K562 (cell line): ENCODE results near the gene UPF2. TPM values are rescaled to one million over a fixed set of nuclear protein-coding genes. Genes with fewer than 3 reads are reported as not detected.
A peak's percentile ranks its signal among the peaks of the same experiment; 100 is the strongest.

Source experiments
- BACH1 ChIP-seq: fragments of 200-800 bp; sonication (Bioruptor generic); IDR thresholded peaks from 2 replicates; pipeline ENCODE4 v1.6.1; 2016; ENCODE audit warnings: missing genetic modification characterization, missing compliant biosample characterization
- BMI1 ChIP-seq: fragments of 150-350 bp; IDR thresholded peaks from 2 replicates; pipeline ENCODE4 v1.6.1; 2014; ENCODE audit warnings: low read length
- BRCA1 ChIP-seq, 2 experiments: fragments of 450-650 bp in 1 of 2; sonication (generic) in 1 of 2; formaldehyde crosslinking in 1 of 2; IDR thresholded peaks; 2 replicates each; pipeline versions ENCODE4 v1.5.0 to v1.6.1; 2017 to 2020; ENCODE audit warnings: mild to moderate bottlenecking in 1 of 2, missing genetic modification reagents in 1 of 2
- C11orf30 ChIP-seq: fragments of 450-650 bp; IDR thresholded peaks from 2 replicates; pipeline ENCODE4 v1.6.1; 2016; ENCODE audit warnings: low read depth, mild to moderate bottlenecking
- CBX2 ChIP-seq: fragments of 200-600 bp; sonication (generic); IDR thresholded peaks from one replicate; pipeline ENCODE4 v1.6.1; 2012; ENCODE audit warnings: mild to moderate bottlenecking, low read length, inconsistent platforms; ENCODE audit not compliant: insufficient read depth, poor library complexity, severe bottlenecking
- EGR1 ChIP-seq: fragments of 450-650 bp; conservative IDR thresholded peaks from 2 replicates; pipeline ENCODE4 v1.6.1; 2017; ENCODE audit warnings: mild to moderate bottlenecking
- ESRRB ChIP-seq: fragments of 250-450 bp; sonication (Bioruptor Pico); IDR thresholded peaks from 2 replicates; pipeline ENCODE4 v1.5.0; 2020; ENCODE audit warnings: mild to moderate bottlenecking, moderate library complexity, borderline replicate concordance
- HIVEP1 ChIP-seq: fragments of 250-450 bp; sonication (Bioruptor Pico); IDR thresholded peaks from 2 replicates; pipeline ENCODE4 v1.4.0; 2020; ENCODE audit warnings: mild to moderate bottlenecking
- KAT2B ChIP-seq: IDR thresholded peaks from one replicate; pipeline ENCODE4 v1.6.1; 2012; ENCODE audit warnings: low read depth, mild to moderate bottlenecking, control low read depth, inconsistent platforms, low read length, moderate library complexity
- MTA3 ChIP-seq: fragments of 450-650 bp; formaldehyde crosslinking; IDR thresholded peaks from 2 replicates; pipeline ENCODE4 v1.6.1; 2017; ENCODE audit warnings: mild to moderate bottlenecking, borderline replicate concordance
- MYBL2 ChIP-seq, 2 experiments: fragments of 450-650 bp in 1 of 2; sonication (generic) in 1 of 2; formaldehyde crosslinking in 1 of 2; IDR thresholded peaks; 2 replicates each; pipeline versions ENCODE4 v1.6.1 to v1.8.1; 2017 to 2022; ENCODE audit warnings: borderline replicate concordance in 1 of 2, inconsistent platforms in 1 of 2, low read depth in 1 of 2, mild to moderate bottlenecking in 1 of 2, missing genetic modification reagents in 1 of 2, moderate library complexity in 1 of 2
- NFRKB ChIP-seq: fragments of 450-650 bp; IDR thresholded peaks from 2 replicates; pipeline ENCODE4 v1.6.1; 2016; ENCODE audit warnings: low read depth
- PPARD ChIP-seq: fragments of 250-450 bp; sonication (Bioruptor Pico); IDR thresholded peaks from 2 replicates; pipeline ENCODE4 v1.8.0; 2022; ENCODE audit warnings: inconsistent platforms, mild to moderate bottlenecking, moderate library complexity
- SAP30 ChIP-seq: fragments of 200-600 bp; sonication (generic); IDR thresholded peaks from 2 replicates; pipeline ENCODE4 v1.6.1; 2012; ENCODE audit warnings: borderline replicate concordance, low read depth, mild to moderate bottlenecking, moderate library complexity, low read length, control low read depth, inconsistent platforms; ENCODE audit not compliant: insufficient read depth, poor library complexity, severe bottlenecking
- TARDBP ChIP-seq: fragments of 450-650 bp; IDR thresholded peaks from 2 replicates; pipeline ENCODE4 v1.6.1; 2016
- TCF7L2 ChIP-seq: fragments of 150-350 bp; IDR thresholded peaks from 2 replicates; pipeline ENCODE4 v1.6.1; 2016; ENCODE audit warnings: low read depth, mild to moderate bottlenecking, low read length, moderate library complexity
- TEAD2 ChIP-seq: fragments of 450-650 bp; IDR thresholded peaks from 2 replicates; pipeline ENCODE4 v1.6.1; 2016; ENCODE audit warnings: missing genetic modification characterization, control low read depth, missing compliant biosample characterization
- ZNF184 ChIP-seq: sonication (generic); formaldehyde crosslinking; IDR thresholded peaks from 2 replicates; pipeline ENCODE4 v1.5.0; 2020; ENCODE audit warnings: missing genetic modification reagents
- ZNF212 ChIP-seq: fragments of 450-650 bp; formaldehyde crosslinking; IDR thresholded peaks from 2 replicates; pipeline ENCODE4 v1.4.0; 2020; ENCODE audit warnings: mild to moderate bottlenecking
- ZNF316 ChIP-seq: fragments of 450-650 bp; IDR thresholded peaks from 2 replicates; pipeline ENCODE4 v1.6.1; 2016
- ZNF507 ChIP-seq: conservative IDR thresholded peaks from 2 replicates; pipeline ENCODE4 v1.6.1; 2017; ENCODE audit warnings: missing genetic modification characterization, missing compliant biosample characterization
- ZNF583 ChIP-seq: fragments of 250-450 bp; sonication (Bioruptor Pico); IDR thresholded peaks from 2 replicates; pipeline ENCODE4 v1.4.0; 2020
- polyA plus RNA-seq, 8 experiments: library from polyadenylated mRNA; depleted of rRNA in 4 of 8; stranded (reverse) in 5 of 8; unstranded in 3 of 8; fragments of >200 nt; fragmentation: Nextera tagmentation in 2 of 8; fragmentation: Illumina TruSeq in 1 of 8; extraction: Ambion mirVana in 2 of 8; extraction: Trizol in 1 of 8; gene quantifications; 2 replicates each; pipeline versions ENCODE4 v1.2.1 to v1.2.3, GENCODE V29; 2011 to 2014; ENCODE audit warnings: inconsistent platforms in 1 of 8, missing spikeins in 1 of 8
- total RNA-seq, 7 experiments: library from RNA; depleted of rRNA in 6 of 7; stranded (reverse); fragments of >200 nt in 6 of 7; fragmentation: Illumina TruSeq in 2 of 7; extraction: Trizol in 2 of 7; gene quantifications; 2 replicates each; pipeline versions ENCODE4 v1.2.1 to v1.2.3, GENCODE V29; 2011 to 2021; ENCODE audit warnings: low replicate concordance in 1 of 7
- TF ChIP-seq, protein P1 (sequence below): IDR thresholded peaks from 3 replicates; pipeline ENCODE4 v1.6.1; 2011; ENCODE audit warnings: borderline replicate concordance, mild to moderate bottlenecking; ENCODE audit not compliant: insufficient read length, insufficient read depth
- TF ChIP-seq, protein P2 (sequence below): fragments of 250-450 bp; sonication (Bioruptor Pico); IDR thresholded peaks from 2 replicates; pipeline ENCODE4 v1.9.0; 2021; ENCODE audit warnings: mild to moderate bottlenecking
- TF ChIP-seq, protein P3 (sequence below): fragments of 250-450 bp; sonication (Bioruptor Pico); IDR thresholded peaks from 2 replicates; pipeline ENCODE4 v1.5.1; 2021; ENCODE audit warnings: mild to moderate bottlenecking
- TF ChIP-seq, protein P4 (sequence below): sonication (generic); formaldehyde crosslinking; IDR thresholded peaks from 2 replicates; pipeline ENCODE4 v1.8.0; 2022; ENCODE audit warnings: missing genetic modification reagents, mild to moderate bottlenecking, moderate library complexity, borderline replicate concordance

Gene UPF2
- total and polyA plus RNA-seq, 9 of the 15 experiments (the other 6 are each of a cell fraction or from before 2014, with no cell fraction given), result 13.9 to 37.7 (median 23.7) TPM

DNA sequence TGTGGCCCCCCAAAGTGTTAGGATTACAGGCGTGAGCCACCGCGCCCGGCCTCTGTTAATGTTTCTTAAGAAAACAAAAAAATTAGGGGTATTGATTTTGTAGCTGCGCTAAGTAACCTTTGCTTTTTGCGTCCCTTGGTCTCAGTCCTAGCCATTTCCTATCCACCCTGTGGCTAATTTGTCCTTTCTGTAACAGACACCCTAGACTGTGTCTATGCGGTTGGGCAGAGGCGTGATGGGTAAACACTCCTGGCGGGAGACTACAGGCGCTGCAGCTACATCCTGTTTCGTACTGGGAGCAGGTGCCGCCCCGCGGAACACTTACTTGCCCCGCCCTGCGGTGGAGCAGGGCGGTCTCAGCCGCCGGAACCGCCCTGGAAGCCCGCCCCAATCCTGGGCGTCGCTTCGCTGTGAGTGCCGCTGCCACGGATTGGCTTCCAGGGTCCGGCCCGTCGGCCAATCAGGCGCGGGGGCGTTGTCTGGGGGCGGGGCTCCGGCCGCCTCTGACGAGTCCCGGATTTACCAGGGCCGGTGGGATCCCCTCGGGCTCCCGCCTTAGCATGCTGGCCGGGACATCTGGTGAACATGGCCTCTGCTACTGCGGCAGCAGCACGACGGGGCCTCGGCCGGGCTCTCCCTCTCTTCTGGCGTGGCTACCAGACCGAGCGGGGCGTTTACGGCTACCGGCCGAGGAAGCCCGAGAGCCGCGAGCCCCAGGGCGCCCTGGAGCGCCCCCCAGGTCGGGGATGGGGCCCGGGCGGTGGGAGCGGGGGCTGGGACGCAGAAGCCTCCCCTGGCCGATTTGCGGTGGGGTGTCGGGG lies 26.1 kb upstream of the UPF2 start, which contains the start of gene DHTKD1 (continued):
- TF ChIP-seq, protein P1, sequence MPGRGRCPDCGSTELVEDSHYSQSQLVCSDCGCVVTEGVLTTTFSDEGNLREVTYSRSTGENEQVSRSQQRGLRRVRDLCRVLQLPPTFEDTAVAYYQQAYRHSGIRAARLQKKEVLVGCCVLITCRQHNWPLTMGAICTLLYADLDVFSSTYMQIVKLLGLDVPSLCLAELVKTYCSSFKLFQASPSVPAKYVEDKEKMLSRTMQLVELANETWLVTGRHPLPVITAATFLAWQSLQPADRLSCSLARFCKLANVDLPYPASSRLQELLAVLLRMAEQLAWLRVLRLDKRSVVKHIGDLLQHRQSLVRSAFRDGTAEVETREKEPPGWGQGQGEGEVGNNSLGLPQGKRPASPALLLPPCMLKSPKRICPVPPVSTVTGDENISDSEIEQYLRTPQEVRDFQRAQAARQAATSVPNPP, result no peak
- TF ChIP-seq MYBL2 (IDR thresholded peaks at IDR 0.05; ENCODE audit: low read depth) (no peak), MYBL2 (CRISPR knock-in tag; IDR thresholded peaks at IDR 0.05; ENCODE audit: borderline replicate concordance) (no peak), MTA3 (peak; percentile 64; the same call in 1 of the 2 replicates), CBX2 (no peak), BMI1 (no peak), ESRRB (no peak), C11orf30 (no peak), ZNF583 (no peak), HIVEP1 (CRISPR knock-in tag) (no peak), BRCA1 (IDR thresholded peaks at IDR 0.05) (no peak), BRCA1 (CRISPR knock-in tag; IDR thresholded peaks at IDR 0.05) (no peak), KAT2B (no peak), ZNF316 (peak; percentile 91), TEAD2 (tag) (no peak), ZNF507 (tag) (no peak), EGR1 (peak; percentile 53), TARDBP (no peak), ZNF184 (CRISPR knock-in tag) (no peak), BACH1 (no peak), SAP30 (peak; percentile 73), TCF7L2 (no peak), ZNF212 (no peak), PPARD (no peak), NFRKB (no peak)
- TF ChIP-seq, protein P2, sequence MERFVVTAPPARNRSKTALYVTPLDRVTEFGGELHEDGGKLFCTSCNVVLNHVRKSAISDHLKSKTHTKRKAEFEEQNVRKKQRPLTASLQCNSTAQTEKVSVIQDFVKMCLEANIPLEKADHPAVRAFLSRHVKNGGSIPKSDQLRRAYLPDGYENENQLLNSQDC (CRISPR knock-in tag), result no peak
- TF ChIP-seq, protein P3, sequence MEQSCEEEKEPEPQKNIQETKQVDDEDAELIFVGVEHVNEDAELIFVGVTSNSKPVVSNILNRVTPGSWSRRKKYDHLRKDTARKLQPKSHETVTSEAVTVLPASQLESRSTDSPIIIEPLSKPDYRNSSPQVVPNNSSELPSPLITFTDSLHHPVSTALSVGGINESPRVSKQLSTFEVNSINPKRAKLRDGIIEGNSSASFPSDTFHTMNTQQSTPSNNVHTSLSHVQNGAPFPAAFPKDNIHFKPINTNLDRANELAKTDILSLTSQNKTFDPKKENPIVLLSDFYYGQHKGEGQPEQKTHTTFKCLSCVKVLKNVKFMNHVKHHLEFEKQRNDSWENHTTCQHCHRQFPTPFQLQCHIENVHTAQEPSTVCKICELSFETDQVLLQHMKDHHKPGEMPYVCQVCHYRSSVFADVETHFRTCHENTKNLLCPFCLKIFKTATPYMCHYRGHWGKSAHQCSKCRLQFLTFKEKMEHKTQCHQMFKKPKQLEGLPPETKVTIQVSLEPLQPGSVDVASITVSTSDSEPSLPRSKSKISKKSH, result no peak
- TF ChIP-seq, protein P4, sequence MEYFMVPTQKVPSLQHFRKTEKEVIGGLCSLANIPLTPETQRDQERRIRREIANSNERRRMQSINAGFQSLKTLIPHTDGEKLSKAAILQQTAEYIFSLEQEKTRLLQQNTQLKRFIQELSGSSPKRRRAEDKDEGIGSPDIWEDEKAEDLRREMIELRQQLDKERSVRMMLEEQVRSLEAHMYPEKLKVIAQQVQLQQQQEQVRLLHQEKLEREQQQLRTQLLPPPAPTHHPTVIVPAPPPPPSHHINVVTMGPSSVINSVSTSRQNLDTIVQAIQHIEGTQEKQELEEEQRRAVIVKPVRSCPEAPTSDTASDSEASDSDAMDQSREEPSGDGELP (CRISPR knock-in tag), result peak; percentile 79
